Hematopoietic multipotent progenitor cell (in vitro differentiated cells): ENCODE measurements around the gene ENTPD2. TPM values are rescaled to one million over a fixed set of nuclear protein-coding genes. Genes with fewer than 3 reads are reported as not detected.

Experiments
- DNase-seq, 3 donors: peaks; one replicate each; pipeline ENCODE4 v3.0.0-alpha.2; 2011 to 2015; ENCODE audit warnings: low read depth in 2 of 3, low spot score in 2 of 3
- total RNA-seq: library from RNA; depleted of rRNA; stranded (reverse); fragments of >200 nt; gene quantifications from one replicate; pipeline ENCODE4 v1.2.3, GENCODE V29; 2012

The ENTPD2 gene
- total RNA-seq, 1 donor: not detected

DNA sequence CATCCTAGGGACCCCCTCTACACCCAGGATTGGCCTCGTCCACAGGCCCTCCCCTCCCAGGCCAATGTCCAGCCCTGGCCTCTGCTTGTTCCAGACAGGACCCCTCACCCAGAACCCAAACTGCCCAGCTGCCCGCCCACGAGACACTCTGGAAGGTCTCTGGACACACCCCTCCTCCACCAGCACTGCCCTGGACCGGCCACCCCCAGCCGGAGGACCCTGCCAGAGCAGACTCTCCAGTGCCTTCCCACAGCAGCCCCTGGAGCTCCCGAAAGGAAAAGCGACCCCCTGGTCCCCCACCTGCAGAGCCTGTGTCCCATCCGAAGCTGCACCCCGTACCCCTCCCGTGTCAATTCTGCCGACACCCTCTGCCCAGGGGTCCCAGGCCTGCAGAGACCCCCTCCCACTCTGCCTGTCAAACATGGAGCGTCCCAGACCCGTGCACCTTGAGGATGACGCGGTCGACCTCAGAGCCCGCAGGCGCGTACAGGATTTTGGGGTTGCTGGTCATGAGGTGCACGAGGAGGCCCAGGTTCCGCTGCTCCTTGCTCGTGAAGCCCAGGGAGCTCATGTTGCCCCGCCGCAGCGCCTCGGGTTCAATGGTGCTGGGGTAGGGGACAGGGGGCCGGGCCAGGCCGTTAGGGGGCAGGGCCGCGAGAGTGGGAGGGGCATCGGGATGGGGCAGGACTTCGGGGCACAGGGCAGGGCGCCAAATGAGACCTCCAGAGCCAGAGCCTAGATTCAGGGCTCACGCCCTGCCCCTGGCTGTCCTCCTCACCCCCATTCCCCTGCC lies 33.8 kb downstream of the ENTPD2 start:
- no peak for DNase-seq

DNA sequence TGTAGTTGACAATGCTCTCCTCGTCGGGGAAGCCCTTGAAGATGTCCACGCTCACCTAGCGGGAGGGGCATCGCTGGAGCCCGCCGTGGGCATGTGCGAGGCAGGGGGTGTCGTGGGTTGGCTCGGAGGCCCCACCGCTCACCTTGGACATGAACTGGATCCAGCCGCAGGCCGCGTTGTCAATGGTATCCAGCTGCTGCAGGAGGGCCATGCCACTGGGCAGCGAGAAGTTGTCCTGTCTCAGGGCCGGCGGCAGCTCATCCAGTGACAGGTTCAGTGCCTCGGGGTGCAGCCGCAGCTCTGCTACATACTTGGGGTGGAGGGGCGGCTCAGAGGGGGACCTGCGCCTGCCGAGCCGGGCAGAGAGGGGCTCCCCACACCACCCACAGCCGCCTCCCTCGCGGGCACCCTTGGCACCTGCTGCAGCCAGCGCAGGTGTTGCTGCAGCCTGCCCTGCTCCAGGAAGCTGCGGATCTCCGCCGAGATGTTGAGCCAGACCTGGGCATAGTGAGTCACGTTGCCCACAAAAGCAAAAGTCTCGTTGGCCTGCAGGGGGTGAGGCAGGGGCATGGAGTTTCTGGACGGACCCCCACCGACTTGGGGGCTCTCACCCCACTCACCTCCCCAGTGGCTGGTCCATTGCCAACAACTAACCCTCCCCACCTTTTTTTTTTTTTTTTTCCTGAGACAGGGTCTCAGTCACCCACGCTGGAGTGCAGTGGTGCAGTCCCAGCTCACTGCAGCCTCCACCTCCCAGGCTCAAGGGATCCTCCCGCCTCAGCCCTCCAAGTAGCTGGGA lies 34.9 kb downstream of the ENTPD2 start:
- DNase-seq: no peak

DNA sequence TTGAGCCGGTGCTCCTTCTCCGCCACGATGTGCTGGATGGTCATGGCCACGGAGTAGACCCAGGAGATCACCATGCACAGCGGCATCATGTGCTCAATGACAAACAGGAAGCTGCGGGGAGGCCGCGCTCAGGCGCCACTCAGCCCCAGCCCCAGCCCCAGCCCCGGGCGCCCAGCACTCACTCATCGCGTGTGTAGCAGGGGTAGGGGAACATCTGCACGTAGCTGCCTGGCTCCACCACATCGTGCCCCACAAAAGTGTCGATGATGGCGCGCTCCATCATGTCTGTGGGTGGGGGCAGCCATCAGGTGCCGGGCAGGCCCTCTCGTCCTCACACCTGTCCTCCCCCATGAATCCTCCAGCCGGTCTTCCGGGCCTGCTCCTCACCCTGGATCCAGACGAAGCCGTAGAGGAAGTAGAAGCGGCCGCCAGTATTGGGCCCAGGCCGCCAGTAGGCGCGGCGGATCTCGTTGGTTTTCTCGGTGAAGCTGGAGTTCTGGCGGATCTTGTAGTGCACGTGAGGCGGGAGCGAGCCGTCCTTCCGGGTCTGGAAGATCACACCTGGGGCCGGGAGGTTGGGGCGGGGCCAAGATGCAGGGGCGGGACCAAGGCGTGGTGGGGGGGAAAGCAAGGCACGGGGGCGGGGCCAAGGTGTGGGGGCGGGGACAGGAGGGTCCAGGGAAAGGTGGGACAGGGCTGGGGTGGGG lies 35.9 kb downstream of the ENTPD2 start:
- DNase-seq: no peak

DNA sequence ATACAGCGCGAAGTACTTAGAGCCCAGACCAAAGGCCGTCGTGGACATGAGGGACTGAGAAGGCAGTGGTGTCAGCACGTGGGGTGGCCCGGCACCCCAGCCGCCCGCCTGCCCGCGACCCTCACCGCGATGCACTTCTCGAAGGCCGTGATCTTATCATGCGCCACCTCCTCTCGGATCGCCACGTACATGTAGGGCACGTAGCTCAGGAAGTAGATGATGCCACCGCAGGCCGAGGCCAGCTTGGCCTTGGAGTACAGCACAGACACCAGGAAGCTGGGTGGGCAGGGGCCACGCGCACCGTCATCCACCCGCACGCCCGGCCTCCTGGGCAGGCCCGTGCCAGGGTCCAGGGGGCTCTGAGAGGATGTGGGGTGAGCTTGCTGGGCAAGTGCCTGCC lies 36.8 kb downstream of the ENTPD2 start:
- no peak for DNase-seq

DNA sequence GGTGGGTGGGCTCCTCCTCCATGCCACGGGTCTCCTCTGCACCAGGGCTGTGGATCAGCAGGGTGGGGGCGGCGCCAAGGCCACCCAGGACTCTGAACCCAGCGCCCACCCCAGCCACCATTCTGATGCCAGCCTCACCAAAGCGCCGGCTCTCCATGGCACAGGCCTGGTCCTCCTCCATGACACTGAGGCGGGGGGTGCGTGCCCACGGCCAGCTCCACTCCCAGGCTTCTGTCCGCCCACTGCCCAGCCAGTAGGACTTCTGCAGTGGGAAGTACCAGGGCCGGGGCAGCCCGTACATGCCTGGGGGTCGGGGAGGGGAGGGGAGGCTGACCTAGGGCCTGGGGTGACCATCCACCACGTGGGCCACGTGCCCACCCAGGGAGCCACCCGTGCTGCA lies 37.4 kb downstream of the ENTPD2 start:
- DNase-seq: no peak

DNA sequence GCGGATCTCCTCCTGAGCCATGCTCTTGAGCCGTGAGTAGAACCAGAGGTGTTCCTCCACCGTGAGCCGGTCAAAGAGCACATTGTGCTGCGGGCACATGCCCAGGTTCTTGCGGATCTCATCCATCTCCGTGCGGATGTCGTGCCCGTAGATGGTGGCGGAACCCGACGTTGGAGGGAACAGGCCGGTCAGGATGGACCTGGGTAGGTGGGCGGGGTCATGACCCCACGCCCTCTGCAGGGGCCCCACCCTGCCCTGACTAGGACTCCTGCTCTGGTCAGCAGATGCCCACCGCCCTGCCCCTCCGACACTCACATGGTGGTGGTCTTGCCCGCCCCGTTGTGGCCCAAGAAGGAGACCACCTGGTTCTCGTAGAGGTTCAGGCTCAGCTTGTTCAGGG lies 37.9 kb downstream of the ENTPD2 start:
- DNase-seq: no peak

DNA sequence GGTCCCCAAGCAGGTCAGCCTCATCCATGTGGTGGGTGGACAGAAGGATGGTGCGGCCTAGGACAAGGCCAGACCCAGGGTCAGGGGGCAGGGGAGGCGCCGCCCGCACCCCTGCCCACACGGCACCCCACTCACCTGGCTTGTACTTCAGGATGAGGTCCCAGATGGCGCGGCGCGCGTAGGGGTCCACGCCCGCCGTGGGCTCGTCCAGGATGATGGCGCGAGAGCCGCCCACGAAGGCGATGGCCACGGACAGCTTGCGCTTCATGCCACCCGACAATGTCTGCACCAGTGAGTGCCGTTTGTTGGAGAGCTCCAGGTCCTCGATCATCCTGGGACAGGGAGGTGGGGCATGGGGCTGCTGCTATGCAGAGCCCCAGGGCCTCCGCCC lies 38.3 kb downstream of the ENTPD2 start:
- no peak for DNase-seq

DNA sequence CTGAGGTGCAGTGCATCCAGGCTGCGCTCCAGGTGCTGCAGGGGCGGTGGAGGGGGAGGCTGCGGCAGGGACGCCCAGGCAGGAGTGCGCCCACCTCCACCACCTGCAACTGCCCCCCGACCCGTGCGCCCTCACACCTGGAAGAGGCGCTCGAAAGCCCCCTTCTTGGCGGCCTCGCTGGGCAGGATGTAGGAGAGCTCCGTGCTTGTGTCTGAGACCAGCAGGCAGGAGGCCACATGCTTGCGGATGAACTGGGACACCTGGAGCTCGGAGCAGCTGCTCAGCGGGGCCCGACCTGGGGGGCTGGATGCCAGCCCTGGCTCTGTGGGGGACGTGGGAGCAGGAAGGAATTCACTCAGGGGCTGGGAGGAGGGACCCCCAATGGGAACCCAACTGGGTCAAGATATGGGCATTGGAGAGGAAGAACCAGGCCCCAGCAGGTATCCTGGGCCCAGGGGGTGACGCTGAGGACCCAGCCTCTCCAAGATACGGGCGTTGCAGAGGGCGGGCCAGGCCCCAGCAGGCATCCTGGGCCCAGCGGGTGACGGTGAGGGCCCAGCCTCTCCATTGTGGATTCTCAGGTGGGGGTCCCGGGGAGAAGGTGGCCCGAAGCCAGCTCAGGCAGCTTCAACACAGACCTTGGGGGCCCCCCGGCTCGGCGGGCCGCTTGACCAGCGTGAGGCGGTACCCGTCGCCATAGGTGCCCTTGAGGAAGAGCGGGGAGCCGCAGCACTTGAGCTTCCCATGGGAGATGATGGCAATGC lies 38.9 kb downstream of the ENTPD2 start:
- DNase-seq: no peak

DNA sequence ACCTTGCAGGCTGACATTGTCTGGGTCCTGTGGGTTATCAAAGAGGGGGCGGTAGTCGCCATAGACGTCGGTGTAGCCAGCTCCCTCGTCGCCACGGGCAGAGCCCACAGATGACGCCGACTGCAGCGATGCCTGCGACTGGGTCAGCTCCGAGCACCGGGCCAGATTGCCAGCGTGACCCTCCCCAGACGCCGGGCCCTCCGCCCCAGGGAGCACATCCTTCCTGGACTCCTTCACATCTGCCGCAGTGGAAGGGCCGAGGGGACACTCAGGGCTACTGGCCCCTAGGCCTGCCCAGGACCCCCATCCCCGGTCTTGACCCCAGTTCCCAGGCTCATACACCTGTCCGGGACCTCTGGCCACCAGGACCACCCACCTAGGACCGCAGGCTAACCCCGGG lies 39.7 kb downstream of the ENTPD2 start:
- no peak for DNase-seq

DNA sequence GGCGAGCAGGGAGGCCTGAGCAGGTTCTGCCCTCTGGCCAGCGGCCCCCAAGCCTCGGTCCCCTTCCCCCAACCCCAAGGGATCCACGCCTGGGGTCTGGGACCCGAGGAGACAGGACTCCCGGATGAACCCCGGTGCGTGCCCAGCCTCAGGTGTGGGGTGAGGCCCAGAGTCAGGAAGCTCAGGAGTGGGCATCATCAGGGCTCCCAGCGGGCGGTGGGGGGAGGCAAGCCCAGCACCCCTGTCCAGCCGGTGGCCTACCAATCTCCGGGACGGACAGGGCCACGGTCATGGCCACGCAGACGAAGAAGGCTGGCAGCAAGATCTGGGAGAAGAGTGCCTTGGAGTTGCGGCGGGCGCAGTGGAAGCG lies 40.3 kb downstream of the ENTPD2 start:
- no peak for DNase-seq

DNA sequence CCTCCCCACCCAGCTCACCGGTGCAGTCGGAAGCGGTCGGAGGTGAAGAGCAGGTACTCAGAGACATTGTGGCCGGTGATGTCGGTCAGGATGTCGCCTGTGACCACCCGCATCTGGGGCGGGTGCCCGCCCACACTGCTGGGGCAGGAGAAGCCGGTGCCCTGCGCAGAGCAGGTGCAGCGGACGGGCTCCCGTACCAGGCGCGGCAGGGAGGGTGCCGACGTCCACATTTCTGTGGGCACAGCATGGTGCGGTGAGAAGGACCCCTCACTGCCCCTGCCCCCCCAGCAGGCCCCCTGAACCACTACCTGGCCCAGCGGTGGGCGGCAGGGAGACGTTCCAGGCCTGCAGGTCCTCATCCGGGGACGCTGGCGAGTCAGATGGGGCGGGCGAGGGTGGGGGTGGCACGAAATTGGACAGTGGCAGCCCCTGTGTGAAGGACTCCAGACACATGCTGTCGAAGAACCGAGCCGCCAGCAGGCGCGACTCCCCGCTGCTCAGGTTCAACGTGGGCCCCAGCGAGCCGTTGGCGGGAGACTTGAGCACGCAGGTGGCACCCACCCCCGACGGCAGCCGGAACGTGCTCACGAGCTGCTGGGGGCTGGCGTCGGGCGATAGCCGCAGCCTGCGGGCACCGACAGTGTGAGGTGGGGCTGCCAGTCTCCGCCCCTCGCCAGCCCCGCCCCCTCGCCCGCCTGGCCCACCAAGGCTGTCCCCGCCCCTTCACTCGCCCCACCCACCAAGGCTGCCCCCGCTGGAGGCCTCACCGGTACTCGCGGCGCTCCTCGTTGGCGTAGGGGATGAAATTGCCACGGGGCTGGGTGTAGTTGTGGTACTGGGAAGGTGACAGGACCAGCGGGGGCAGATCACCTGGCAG lies 40.9 kb downstream of the ENTPD2 start:
- no peak for DNase-seq

DNA sequence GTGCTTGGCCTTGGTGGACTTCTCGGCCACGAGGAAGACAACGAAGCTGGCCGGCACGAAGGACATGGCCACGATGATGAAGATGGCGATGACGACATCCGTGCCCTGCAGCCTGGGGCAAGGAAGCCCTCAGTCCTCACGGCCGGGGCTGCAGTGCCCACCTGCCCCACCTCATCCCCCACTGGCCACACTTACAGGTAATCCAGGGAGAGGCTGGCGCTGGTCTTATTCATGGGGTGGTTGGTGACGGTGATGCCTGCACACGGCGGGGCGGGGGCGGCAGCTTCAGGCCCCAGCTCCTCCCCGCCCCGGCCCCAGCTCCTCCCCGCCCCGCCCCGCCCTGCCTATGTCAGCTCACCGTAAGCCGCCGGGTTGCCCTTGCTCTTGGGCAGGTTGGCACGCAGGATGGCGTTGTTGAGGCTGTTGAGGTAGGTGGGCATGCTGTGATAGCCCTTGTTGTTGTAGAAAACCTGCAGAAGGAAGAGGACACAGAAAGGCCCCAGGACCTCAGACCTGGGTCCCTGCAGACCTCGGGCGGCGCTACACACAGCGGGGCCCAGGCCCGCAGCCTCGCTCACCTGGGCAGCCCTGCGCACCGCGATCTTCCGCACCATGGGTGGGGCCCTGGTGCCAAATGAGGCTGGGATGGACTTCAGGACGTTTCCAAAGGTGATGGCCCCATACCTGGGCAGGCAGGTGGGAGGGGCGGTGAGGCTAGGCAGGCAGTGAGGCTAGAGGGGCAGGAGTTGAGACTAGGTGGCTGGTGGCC lies 41.8 kb downstream of the ENTPD2 start:
- DNase-seq: no peak

DNA sequence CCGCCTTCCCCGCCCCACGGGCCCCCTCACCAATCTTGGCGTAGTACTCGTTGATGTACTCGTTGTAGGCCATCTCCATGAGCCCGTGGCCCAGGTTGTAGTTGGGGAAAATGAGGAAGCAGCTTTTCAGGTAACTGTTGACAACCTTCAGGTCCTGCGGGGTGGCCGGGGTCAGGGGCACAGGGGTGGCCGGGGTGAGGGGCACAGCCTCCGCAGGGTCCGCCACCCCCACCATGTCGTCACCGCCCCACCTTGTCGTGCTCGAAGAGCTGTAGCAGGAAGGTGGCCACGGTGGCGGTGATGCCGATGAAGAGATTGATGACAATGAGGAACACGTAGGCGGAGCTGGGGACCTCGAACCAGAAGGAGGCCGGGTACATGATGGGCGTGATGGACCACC lies 42.7 kb downstream of the ENTPD2 start:
- no peak for DNase-seq

DNA sequence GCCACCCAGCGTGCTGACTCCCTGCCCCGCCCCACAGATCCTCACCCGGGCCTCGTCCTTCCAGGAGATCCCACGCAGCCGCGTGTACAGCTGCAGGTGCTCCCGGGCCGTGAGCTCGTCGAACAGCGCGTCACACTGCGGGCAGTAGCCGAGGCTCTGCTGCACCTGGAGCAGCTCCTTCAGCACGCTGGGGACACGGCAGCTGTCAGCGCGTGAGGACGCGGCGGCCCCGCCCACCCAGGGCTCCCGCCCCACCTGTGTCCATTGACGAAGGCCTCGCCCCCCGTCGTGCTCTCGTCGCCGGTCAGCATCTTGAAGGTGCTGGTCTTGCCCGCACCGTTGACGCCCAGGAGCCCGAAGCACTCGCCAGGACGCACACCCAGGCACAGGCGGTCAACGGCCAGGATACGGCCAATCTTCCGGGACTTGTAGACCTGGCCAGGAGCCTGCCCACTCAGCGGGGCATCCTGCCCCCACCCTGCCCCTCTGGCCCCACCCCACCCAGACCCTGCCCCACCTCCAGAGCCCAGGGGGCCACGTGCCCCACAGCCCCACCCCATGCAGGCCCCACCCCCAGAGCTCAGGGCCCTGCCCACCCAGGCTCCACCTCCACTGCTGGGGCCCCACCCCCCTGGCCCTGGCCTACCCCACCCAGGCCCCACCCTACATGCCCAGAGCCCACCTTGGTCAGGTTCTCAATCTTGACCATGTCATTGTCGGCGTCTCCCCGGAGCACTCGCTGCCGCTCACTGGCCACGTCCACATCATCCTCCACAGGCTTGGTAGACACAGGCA lies 43.7 kb downstream of the ENTPD2 start:
- no peak for DNase-seq

DNA sequence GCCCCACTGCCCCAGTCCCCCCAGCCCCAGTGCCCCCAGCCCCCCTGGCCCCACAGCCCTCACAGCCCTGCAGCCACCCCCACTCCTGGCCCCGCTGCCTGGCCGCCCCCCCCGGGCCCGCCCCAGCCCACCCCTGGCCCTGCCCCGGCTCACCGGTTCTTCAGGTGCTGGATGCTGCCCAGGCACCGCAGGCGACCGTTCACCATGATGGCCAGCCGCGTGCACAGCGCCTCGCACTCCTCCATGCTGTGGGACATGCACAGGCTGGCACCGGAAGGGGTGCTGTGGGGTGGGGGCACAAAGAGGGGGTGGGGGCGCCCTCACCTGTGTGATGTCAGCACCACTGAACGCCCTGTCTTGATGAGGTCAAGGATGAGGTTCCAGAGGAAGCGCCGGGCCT lies 44.6 kb downstream of the ENTPD2 start:
- no peak for DNase-seq

DNA sequence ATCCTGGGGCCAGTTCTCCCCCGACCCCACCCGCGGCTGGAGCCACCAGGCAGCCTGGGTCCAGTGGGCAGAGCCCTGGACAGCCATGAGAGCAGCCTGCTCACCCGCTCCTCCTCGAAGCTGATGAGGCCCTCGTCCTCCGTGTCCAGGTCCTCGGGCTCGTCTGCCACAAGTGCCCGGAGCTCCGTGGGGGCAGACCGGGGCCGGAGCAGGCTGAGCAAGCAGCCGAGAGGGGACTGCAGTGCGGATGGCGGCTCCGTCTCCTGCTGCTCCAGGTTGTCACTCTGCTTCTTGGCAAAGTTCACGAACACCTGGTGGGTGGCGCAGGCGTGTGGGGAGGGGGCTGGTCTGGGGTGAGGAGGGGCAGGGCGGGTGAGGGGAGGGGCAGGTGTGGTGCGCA lies 45.5 kb downstream of the ENTPD2 start:
- no peak for DNase-seq

DNA sequence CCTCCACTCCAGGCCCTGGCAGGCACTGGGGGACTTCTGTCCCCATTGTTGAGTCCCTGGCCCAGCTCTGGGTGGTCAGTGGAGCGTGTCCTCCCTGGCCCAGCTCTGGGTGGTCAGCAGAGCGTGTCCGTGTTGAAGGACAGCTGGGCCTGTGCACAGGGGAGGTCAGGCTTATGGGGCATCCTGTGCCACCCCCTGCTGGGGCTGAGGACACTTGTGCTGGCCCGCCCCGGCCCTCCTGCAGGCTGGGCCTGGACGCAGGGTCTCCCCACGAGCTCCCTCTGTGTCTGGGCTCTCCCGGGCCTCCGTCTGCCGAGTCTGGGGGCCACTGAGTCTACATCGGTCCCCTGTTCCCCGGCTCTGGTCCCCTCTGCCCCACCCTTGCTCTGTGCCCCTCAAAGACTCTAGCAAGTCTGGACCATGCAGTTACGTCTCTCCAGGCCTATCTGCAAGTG lies 46.0 kb downstream of the ENTPD2 start:
- DNase-seq: no peak

DNA sequence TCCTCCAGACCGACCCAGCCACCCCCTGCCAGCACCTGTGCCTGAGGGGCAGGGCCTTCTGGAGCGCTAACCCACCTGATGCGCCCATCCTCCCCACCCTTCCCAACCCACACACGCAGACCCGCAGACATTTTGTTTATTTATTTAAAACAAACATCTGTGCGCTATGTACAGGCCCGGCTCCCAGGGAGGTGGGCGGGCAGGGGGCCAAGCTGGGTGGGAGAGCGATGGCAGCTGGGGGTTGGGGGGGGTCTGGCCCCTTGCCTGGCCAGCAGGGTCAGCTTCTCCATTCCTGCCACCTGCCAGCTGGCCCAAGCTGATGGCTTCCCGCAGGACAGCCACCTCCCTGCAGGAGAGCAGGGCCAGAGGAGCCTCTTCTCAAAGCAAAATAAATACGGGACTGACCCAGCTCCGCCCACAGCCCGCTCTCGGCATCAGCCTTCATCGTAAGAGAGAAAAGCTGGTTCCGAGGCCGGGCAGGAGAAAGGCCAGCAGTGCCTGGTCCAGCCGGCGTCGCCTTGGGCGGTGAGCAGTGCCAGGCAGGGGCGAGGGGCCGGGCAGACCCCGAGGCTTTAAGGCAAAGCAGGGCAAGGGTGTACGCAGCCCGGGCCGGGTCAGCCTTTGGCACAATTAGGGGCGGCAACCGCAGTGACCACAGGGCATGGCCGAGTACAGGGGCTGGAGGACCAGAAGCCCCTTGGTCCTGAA lies 46.6 kb downstream of the ENTPD2 start:
- no peak for DNase-seq
